ENCODE data around the gene RGMA. TPM values are rescaled to one million over a fixed set of nuclear protein-coding genes. Genes with fewer than 3 reads are reported as not detected.

The RGMA gene
- total RNA-seq, 4 donors from 2014 or later = 5.6 to 12.8 (median 8.5) TPM

- no peak for TF ChIP-seq CTCF (IDR thresholded peaks at IDR 0.05)
- ATAC-seq (ENCODE audit: low FRiP score) = no peak
- DNase-seq (ENCODE audit: low spot score) = no peak
These were observed 50.9 kb downstream of the RGMA start for GRCh38 chr15:93037820-93038705.

GRCh38 chr15:93036951-93037819, 51.8 kb downstream of the RGMA start:
- TF ChIP-seq CTCF (IDR thresholded peaks at IDR 0.05) = no peak
- no peak for ATAC-seq (ENCODE audit: low FRiP score)
- no peak for DNase-seq (ENCODE audit: low spot score)

- ATAC-seq (ENCODE audit: low FRiP score) = no peak
- no peak for TF ChIP-seq CTCF (IDR thresholded peaks at IDR 0.05)
- no peak for DNase-seq (ENCODE audit: low spot score)
These were observed 52.8 kb downstream of the RGMA start for GRCh38 chr15:93035953-93036810.

- ATAC-seq (ENCODE audit: low FRiP score) (no peak), DNase-seq (ENCODE audit: low spot score) (no peak)
- TF ChIP-seq CTCF (IDR thresholded peaks at IDR 0.05) = no peak
These were observed 53.7 kb downstream of the RGMA start for GRCh38 chr15:93035092-93035915.

- TF ChIP-seq CTCF (IDR thresholded peaks at IDR 0.05) = no peak
- DNase-seq (ENCODE audit: low spot score) (no peak), ATAC-seq (ENCODE audit: low FRiP score) (no peak)
These were observed 54.5 kb downstream of the RGMA start for GRCh38 chr15:93034512-93034911.
